Measurements from ENCODE around the gene CYP2A13.
"Not testable (repeated sequence)": the region's sequence is repeated elsewhere in the genome, so short reads cannot be mapped to it uniquely, and the experiment has no call there.

- TF ChIP-seq, protein P1, sequence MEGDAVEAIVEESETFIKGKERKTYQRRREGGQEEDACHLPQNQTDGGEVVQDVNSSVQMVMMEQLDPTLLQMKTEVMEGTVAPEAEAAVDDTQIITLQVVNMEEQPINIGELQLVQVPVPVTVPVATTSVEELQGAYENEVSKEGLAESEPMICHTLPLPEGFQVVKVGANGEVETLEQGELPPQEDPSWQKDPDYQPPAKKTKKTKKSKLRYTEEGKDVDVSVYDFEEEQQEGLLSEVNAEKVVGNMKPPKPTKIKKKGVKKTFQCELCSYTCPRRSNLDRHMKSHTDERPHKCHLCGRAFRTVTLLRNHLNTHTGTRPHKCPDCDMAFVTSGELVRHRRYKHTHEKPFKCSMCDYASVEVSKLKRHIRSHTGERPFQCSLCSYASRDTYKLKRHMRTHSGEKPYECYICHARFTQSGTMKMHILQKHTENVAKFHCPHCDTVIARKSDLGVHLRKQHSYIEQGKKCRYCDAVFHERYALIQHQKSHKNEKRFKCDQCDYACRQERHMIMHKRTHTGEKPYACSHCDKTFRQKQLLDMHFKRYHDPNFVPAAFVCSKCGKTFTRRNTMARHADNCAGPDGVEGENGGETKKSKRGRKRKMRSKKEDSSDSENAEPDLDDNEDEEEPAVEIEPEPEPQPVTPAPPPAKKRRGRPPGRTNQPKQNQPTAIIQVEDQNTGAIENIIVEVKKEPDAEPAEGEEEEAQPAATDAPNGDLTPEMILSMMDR (IDR thresholded peaks at IDR 0.05), result not testable (repeated sequence)
- not testable (repeated sequence) for TF ChIP-seq POLR2A (IDR thresholded peaks at IDR 0.05)
Observed at GRCh38 chr19:41127362-41127761, 39.1 kb downstream of the CYP2A13 start.

All from thyroid gland (tissue), 4 donors.